ENCODE data around the gene IQSEC3. TPM values are rescaled to one million over a fixed set of nuclear protein-coding genes. Genes with fewer than 3 reads are reported as not detected.

Gene IQSEC3
- total RNA-seq, 2 donors from 2014 or later: 0.16 TPM; not detected in 1

GRCh38 chr12:96543-96942, 30.0 kb downstream of the IQSEC3 start:
- Histone ChIP-seq H3K9me3 (no peaks in the 10 kb centered on the region), H3K9ac (ENCODE audit: low read depth in 2 of 2, low read length in 2 of 2) (no peak overlapping the region), H3K27ac (no peak overlapping the region), H3K36me3 (no peaks in the 10 kb centered on the region), H3K4me1 (no peaks in the 10 kb centered on the region), H3K27me3 (no peaks in the 10 kb centered on the region), H3K4me3 (no peak overlapping the region)
- DNase-seq: no peak
- intact Hi-C loops (cut with DNase I): no loop called here
- no peak for TF ChIP-seq CTCF (IDR thresholded peaks at IDR 0.05)

GRCh38 chr12:98924-99352, 32.4 kb downstream of the IQSEC3 start:
- Histone ChIP-seq H3K36me3 (no peaks in the 10 kb centered on the region), H3K9ac (ENCODE audit: low read depth in 2 of 2, low read length in 2 of 2) (no peak overlapping the region), H3K9me3 (no peaks in the 10 kb centered on the region), H3K4me3 (no peak overlapping the region), H3K4me1 (no peaks in the 10 kb centered on the region), H3K27me3 (no peaks in the 10 kb centered on the region), H3K27ac (no peak overlapping the region)
- intact Hi-C loops (cut with DNase I): no loop called here
- no peak for DNase-seq
- no peak for TF ChIP-seq CTCF (IDR thresholded peaks at IDR 0.05)

- Histone ChIP-seq H3K27me3 (no peaks in the 10 kb centered on the region), H3K4me1 (peaks cover 3% of the 10 kb centered on the region), H3K4me3 (no peak overlapping the region), H3K36me3 (no peaks in the 10 kb centered on the region), H3K9ac (ENCODE audit: low read depth in 2 of 2, low read length in 2 of 2) (no peak overlapping the region), H3K27ac (no peak overlapping the region), H3K9me3 (no peaks in the 10 kb centered on the region)
- DNase-seq: no peak
- no peak for TF ChIP-seq CTCF (IDR thresholded peaks at IDR 0.05)
- intact Hi-C loops (cut with DNase I): no loop called here
Measured at GRCh38 chr12:99605-100004, 33.0 kb downstream of the IQSEC3 start.

GRCh38 chr12:101969-102878, 35.7 kb downstream of the IQSEC3 start:
- Histone ChIP-seq H3K4me1 (peaks cover 6% of the 10 kb centered on the region), H3K4me3 (no peak overlapping the region), H3K9me3 (no peaks in the 10 kb centered on the region), H3K9ac (ENCODE audit: low read depth in 2 of 2, low read length in 2 of 2) (no peak overlapping the region), H3K36me3 (no peaks in the 10 kb centered on the region), H3K27ac (no peak overlapping the region), H3K27me3 (no peaks in the 10 kb centered on the region)
- TF ChIP-seq CTCF (IDR thresholded peaks at IDR 0.05): no peak
- intact Hi-C loops (cut with DNase I): no loop called here
- DNase-seq: no peak

GRCh38 chr12:102879-103168, 36.3 kb downstream of the IQSEC3 start:
- no peak overlapping the region for H3K4me3 ChIP-seq
- TF ChIP-seq CTCF (IDR thresholded peaks at IDR 0.05): no peak
- H3K9me3 ChIP-seq: no peaks in the 10 kb centered on the region
- H3K36me3 ChIP-seq: no peaks in the 10 kb centered on the region
- H3K9ac ChIP-seq (ENCODE audit: low read depth in 2 of 2, low read length in 2 of 2): no peak overlapping the region
- H3K27ac ChIP-seq: no peak overlapping the region
- intact Hi-C loops (cut with DNase I): no loop called here
- H3K27me3 ChIP-seq: no peaks in the 10 kb centered on the region
- no peak for DNase-seq
- peaks cover 6% of the 10 kb centered on the region for H3K4me1 ChIP-seq

Data from colonic mucosa (tissue), 4 donors.